ENCODE results near the gene TCF7L2.
A peak's percentile ranks its signal among the peaks of the same experiment; 100 is the strongest.

The TCF7L2 gene

DNA sequence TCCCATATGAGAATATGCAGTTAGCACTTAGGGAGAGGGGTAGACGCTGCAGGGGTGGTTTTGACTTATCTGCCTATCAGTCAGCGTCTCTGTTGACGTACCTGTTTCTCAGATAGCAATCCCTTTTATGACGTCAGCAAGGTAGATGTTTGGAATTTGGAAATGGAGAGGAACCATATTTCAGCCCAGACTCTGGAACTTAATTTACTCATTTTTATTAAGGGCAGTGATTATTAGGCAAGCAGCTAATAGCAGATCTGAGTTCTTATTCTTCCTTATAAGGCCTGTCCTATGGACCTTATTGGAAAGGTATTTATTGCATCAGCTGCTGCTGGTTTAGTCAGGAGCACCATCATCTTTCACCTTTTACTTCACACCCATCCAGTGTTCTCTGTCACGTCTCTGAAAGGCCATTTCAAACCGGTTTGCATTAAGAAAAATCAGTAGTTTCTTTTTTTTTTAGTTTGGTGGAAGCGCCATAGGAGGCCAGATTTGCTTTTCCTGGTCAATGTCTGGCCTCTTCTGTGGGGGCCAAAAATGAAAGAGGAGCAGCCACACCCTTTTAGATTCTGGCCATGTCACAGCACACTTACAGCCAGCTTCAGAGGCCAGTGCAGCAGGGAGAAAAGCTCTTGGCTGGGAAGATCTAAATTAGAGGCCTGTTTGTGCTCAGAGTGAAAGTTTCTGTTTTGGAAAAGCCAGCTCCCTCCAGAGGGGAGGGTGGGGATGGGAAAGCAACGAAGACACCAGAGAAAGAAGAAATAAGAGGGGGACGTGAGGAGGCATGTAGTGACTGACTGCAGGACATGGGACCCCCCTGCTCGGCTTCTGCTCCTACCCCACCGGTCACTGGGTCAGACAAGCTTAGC, 146.3 kb downstream of the TCF7L2 start:
- no peak for DNase-seq (ENCODE audit: low spot score)
- TF ChIP-seq CTCF (IDR thresholded peaks at IDR 0.05) = no peak
- H3K4me3 ChIP-seq = no peak overlapping the region
- peak overlapping the region in 1 of 2 donors; percentile 82 for H3K27ac ChIP-seq

- Histone ChIP-seq H3K4me3 (no peak overlapping the region), H3K27ac (peak overlapping the region in 1 of 2 donors; percentile 82)
- no peak for TF ChIP-seq CTCF (IDR thresholded peaks at IDR 0.05)
- no peak for DNase-seq (ENCODE audit: low spot score)
These were observed 147.0 kb downstream of the TCF7L2 start for GRCh38 chr10:113097036-113097435.

GRCh38 chr10:113099431-113100183, 149.6 kb downstream of the TCF7L2 start:
- TF ChIP-seq CTCF (IDR thresholded peaks at IDR 0.05) = no peak
- H3K4me3 ChIP-seq = no peak overlapping the region
- H3K27ac ChIP-seq = peak overlapping the region in 1 of 2 donors; percentile 8
- DNase-seq (ENCODE audit: low spot score) = no peak

GRCh38 chr10:113100281-113100680, 150.2 kb downstream of the TCF7L2 start:
- Histone ChIP-seq H3K27ac (no peak overlapping the region), H3K4me3 (no peak overlapping the region)
- no peak for DNase-seq (ENCODE audit: low spot score)
- no peak for TF ChIP-seq CTCF (IDR thresholded peaks at IDR 0.05)

- no peak for TF ChIP-seq CTCF (IDR thresholded peaks at IDR 0.05)
- DNase-seq (ENCODE audit: low spot score) = no peak
- Histone ChIP-seq H3K4me3 (no peak overlapping the region), H3K27ac (peak overlapping the region in 1 of 2 donors; percentile 30)
These were observed 153.2 kb downstream of the TCF7L2 start for GRCh38 chr10:113103131-113103840.

GRCh38 chr10:113104047-113104446, 154.0 kb downstream of the TCF7L2 start:
- no peak overlapping the region for H3K4me3 ChIP-seq
- no peak for TF ChIP-seq CTCF (IDR thresholded peaks at IDR 0.05)
- DNase-seq (ENCODE audit: low spot score) = no peak
- peak overlapping the region in 1 of 2 donors; percentile 30 for H3K27ac ChIP-seq
